GM21825 (cell line): Measurements from ENCODE around the gene PLD1.

Source experiments
- ATAC-seq: cut with Tn5 transposase; IDR thresholded peaks from one replicate; pipeline ENCODE4 v1.9.1; 2021; ENCODE audit warnings: mild to moderate bottlenecking, moderate library complexity; ENCODE audit not compliant: unreplicated experiment

Gene PLD1

GRCh38 chr3:171801738-171802589 is 8.3 kb downstream of the PLD1 start:
- no peak for ATAC-seq

- no peak for ATAC-seq
These were observed 10.8 kb downstream of the PLD1 start for GRCh38 chr3:171799501-171799900.

- no peak for ATAC-seq
These were observed 12.4 kb downstream of the PLD1 start for GRCh38 chr3:171797873-171798272.

- ATAC-seq = peak; percentile 80
These were observed 13.0 kb downstream of the PLD1 start for GRCh38 chr3:171797265-171797679.

GRCh38 chr3:171796625-171797264 is 13.5 kb downstream of the PLD1 start:
- ATAC-seq = peak; percentile 3

- no peak for ATAC-seq
These were observed 17.8 kb downstream of the PLD1 start for GRCh38 chr3:171792531-171792930.

- no peak for ATAC-seq
These were observed 18.6 kb downstream of the PLD1 start for GRCh38 chr3:171791692-171792076.

- no peak for ATAC-seq
These were observed 19.2 kb downstream of the PLD1 start for GRCh38 chr3:171790898-171791691.

GRCh38 chr3:171790574-171790897 is 19.7 kb downstream of the PLD1 start:
- no peak for ATAC-seq

GRCh38 chr3:171789759-171790505 is 20.4 kb downstream of the PLD1 start:
- no peak for ATAC-seq

- ATAC-seq = no peak
These were observed 21.5 kb downstream of the PLD1 start for GRCh38 chr3:171788546-171789351.

GRCh38 chr3:171786997-171787396 is 23.3 kb downstream of the PLD1 start:
- no peak for ATAC-seq

GRCh38 chr3:171784937-171785336 is 25.3 kb downstream of the PLD1 start:
- ATAC-seq = no peak

GRCh38 chr3:171784387-171784786 is 25.9 kb downstream of the PLD1 start:
- no peak for ATAC-seq

- no peak for ATAC-seq
These were observed 26.7 kb downstream of the PLD1 start for GRCh38 chr3:171783626-171784025.

- no peak for ATAC-seq
These were observed 27.2 kb downstream of the PLD1 start for GRCh38 chr3:171783086-171783485.

- ATAC-seq = no peak
These were observed 27.7 kb downstream of the PLD1 start for GRCh38 chr3:171782617-171783016.

- no peak for ATAC-seq
These were observed 28.6 kb downstream of the PLD1 start for GRCh38 chr3:171781711-171782127.

- no peak for ATAC-seq
These were observed 31.8 kb downstream of the PLD1 start for GRCh38 chr3:171778493-171778892.

GRCh38 chr3:171777596-171777995 is 32.7 kb downstream of the PLD1 start:
- ATAC-seq = no peak
